ENCODE data around the gene NAGK.
"Not testable (repeated sequence)": the region's sequence is repeated elsewhere in the genome, so short reads cannot be mapped to it uniquely, and the experiment has no call there.

NAGK gene

DNA sequence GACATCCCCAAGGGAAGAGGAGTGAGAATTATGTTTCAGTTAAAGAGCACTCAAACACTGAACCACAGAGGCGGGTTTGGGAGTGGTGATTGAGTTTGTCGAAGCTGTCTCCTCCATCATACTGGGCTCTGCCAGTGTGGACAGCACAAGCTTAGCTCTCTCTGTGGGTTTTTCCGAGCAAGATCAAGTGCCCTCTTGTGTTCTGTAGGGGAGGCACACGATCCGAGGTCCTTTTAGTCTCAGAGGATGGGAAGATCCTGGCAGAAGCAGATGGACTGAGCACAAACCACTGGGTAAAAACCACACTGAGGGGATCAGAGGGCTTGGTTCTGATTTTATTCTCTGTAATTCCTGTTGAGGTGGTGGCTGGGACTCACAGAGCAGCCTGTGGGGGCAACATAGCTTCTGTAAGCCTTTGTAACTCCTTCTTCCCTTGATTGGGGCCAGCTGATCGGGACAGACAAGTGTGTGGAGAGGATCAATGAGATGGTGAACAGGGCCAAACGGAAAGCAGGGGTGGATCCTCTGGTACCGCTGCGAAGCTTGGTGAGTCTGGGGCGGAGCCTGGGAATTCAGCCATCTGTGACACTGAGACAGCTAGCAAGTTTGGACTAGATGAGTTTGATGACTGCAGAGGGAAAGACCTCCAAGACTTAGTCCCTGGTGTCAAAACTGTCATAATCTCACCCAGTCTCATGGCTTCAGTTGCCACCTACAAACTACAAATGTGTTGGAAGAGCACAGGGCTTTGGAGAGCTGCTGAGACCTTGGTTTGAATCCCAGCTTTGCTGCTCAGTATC is 2.0 kb downstream of the NAGK start:
- DNase-seq = no peak

DNA sequence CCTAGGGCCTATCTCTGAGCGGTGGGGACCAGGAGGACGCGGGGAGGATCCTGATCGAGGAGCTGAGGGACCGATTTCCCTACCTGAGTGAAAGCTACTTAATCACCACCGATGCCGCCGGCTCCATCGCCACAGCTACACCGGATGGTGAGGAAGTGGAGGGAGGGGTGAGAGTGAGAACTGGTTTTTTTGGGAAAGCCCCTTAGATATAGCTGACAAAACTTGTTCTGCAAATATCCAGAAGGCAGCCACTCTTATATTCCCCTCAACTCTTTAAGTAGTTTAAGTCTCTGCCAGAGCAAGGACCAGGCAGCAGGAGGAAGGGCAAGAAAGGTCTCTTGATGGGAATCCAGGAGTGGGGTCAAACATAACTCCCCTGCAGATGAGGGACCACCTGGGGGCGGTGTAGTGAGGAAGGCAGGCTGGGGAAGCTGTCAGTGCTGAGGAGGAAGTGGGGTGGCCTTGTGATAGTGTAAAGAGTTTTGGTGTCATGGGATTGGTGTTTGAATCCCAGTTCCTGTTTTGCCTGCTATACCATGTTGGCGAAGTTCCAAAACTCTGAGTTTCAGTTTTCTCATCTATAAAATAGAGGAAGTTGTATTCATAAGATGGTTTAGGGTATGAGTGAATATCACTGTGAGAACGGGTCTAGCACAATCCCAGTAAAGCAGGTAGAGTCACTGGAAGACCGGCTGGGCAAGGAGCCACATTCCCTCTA is 3.4 kb downstream of the NAGK start:
- no peak for DNase-seq

GRCh38 chr2:71072492-71072891 is 4.0 kb downstream of the NAGK start:
- DNase-seq = no peak

DNA sequence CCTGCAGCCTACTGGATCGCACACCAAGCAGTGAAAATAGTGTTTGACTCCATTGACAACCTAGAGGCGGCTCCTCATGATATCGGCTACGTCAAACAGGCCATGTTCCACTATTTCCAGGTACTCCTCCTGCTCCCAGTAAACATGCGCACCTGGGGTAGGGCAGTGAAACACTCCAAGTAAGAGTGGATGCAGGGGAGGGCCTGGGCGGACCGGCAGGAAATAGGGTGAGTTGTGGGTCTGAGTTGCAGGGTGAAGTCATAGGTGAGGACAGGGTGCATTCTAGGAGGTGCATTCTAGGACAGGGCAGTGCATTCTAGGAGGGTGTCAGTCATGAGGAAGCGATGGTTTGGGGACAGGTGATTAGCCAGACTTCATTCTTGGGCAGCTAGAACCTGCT is 5.0 kb downstream of the NAGK start:
- no peak for DNase-seq

DNA sequence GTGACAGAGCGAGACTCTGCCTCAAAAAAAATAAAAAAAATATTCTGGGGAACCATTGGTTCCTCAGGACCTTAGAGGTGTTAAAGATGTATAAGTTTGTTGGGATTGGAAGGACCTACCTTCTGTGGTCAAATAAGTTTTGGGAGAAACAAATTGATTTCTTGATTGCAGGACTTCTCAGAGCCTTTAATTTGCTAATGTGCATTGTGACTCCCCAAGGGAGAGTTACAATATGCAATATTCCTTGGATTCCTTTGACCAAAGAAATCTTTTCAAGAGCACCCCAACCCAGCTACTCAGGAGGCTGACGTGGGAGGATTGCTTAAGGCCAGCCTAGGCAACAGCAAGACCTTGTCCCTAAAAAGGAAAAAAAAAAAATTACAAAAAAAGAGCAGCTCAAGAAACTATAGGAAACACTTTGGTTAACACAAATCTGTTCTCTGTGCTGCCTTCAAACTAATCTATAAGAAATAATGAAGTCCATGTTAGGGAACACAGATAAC is 6.5 kb downstream of the NAGK start:
- no peak for DNase-seq

GRCh38 chr2:71078624-71079023 is 10.2 kb downstream of the NAGK start:
- DNase-seq = no peak

- DNase-seq = no peak
These were observed 14.2 kb downstream of the NAGK start for GRCh38 chr2:71082402-71083252.

DNA sequence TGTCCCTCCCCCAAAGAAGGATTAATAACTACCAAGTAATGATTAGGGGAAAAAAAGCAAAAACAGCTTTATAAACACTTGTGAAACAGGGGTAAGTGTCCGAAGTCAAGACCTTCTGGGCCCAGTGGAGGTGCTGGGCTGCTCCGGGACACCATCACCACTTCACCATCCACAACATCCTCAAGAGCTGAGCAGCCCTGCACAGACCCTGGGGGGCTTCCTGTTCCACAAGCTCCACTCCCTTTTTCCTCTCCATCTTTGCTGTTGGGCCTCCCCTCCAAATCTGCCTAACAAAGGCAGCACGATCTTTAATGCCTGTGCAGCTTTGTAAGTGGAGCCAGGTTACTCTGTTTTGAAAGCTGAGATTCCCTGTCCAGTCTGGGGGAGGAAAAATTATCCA is 14.8 kb downstream of the NAGK start:
- DNase-seq = not testable (repeated sequence)

GRCh38 chr2:71083752-71084312 is 15.4 kb downstream of the NAGK start:
- not testable (repeated sequence) for DNase-seq

GRCh38 chr2:71085325-71086003 is 17.0 kb downstream of the NAGK start:
- DNase-seq = not testable (repeated sequence)

GRCh38 chr2:71089475-71089874 is 21.0 kb downstream of the NAGK start:
- not testable (repeated sequence) for DNase-seq

- DNase-seq = not testable (repeated sequence)
These were observed 23.4 kb downstream of the NAGK start for GRCh38 chr2:71091808-71092207.

GRCh38 chr2:71092491-71093260 is 24.2 kb downstream of the NAGK start:
- DNase-seq = not testable (repeated sequence)

- no peak for DNase-seq
These were observed 31.9 kb downstream of the NAGK start for GRCh38 chr2:71100195-71100964.

DNA sequence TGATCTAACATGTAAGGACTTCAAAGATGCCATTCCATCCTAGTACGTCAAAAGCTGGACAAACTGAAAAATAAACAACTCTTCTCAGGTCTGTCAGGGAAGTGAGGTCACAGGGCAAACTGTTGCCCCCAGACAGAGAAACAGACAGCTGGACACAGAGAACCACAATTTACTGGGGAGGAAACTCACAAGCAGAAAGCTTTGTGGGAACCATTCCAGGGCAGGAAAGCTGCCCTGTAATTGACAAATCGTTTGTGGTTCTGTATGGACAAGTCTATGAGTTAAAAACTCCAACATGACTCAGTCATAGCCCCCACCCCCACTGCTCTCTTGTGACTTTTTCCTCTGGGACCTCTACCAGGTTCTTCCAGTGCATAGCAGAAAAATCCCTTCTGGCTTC is 33.2 kb downstream of the NAGK start:
- peak; percentile 53 for DNase-seq

- no peak for DNase-seq
These were observed 34.7 kb downstream of the NAGK start for GRCh38 chr2:71102981-71103681.

- DNase-seq = no peak
These were observed 35.4 kb downstream of the NAGK start for GRCh38 chr2:71103809-71104208.

DNA sequence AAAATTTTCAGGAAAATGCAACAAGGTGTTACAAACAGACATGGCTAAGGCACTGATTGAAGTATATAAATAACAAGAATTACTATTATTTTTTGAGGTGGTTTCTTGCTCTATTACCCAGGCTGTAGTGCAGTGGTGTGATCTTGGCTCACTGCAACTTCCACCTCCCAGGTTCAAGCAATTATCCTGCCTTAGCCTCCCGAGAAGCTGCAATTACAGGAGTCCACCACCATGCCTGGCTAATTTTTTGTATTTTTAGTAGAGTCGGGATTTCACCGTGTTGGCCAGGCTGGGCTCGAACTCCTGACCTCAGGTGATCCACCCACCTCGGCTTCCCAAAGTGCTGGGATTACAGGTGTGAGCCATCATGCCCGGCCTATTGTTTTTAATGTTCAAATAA is 38.0 kb downstream of the NAGK start:
- not testable (repeated sequence) for DNase-seq

- DNase-seq = no peak
These were observed 39.6 kb downstream of the NAGK start for GRCh38 chr2:71108091-71108490.

DNA sequence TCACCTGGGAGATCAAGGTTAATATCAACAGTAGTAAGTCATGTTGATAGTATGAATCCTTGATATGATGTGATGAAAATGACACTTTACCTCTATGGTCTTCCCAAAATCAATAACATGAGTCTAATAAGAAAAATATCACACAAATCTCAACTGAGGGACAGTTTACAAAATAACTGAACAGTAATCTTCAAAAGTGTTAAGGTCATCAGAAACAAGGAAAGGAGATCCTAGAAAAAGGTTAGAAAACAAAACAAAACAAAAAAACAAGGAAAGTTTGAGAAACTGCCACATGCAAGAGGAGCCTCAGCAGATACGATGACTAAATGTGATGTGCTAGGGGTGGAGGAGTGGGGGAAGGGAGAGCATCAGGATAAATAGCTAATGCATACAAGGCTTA is 45.4 kb downstream of the NAGK start:
- DNase-seq = no peak
